T-helper 1 cell treated with Interleukin-12 subunit alpha and Interleukin-12 subunit beta and Interleukin-4 antibody, amounts not matched to agents 30 μg/mL and 1 μg/mL, for 36 hours (primary cell): ENCODE data around the gene ZNF30.
"Not testable (repeated sequence)": the region's sequence is repeated elsewhere in the genome, so short reads cannot be mapped to it uniquely, and the experiment has no call there.

Source experiments
- H3K27ac Mint-ChIP-seq: one replicate; pipeline ENCODE4 v1.8.0; 2021; ENCODE audit warnings: mild to moderate bottlenecking, mixed read lengths
- H3K27me3 Mint-ChIP-seq: one replicate; pipeline ENCODE4 v1.8.0; 2021; ENCODE audit warnings: low read depth, mixed read lengths
- H3K36me3 Mint-ChIP-seq: one replicate; pipeline ENCODE4 v1.8.0; 2021; ENCODE audit warnings: low read depth, mixed read lengths
- H3K4me1 Mint-ChIP-seq: one replicate; pipeline ENCODE4 v1.8.0; 2021; ENCODE audit warnings: low read depth, mixed read lengths
- H3K4me3 Mint-ChIP-seq: one replicate; pipeline ENCODE4 v1.8.0; 2021; ENCODE audit warnings: mild to moderate bottlenecking, moderate library complexity, mixed read lengths
- H3K9me3 Mint-ChIP-seq: one replicate; pipeline ENCODE4 v1.8.0; 2021; ENCODE audit warnings: mixed read lengths

Gene ZNF30

DNA sequence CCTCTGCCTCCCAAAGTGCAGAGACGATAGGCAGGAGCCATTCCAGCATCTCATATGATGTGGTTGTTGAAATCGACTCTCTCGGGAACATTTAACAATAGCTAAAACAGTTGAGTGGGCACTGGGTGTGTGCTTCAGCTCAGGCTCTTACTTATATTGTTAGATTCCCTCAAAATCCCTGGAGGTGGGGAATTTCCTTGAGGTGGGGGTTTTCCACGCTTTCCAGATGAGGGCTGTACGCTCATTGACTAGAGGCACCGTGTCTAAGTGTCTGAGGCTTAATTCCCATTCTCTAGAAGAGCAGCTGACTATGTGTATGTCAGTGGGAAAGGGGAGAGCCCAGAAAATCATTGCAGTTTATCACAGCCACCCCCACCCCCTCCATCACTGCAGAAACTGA is 62.6 kb downstream of the ZNF30 start:
- Mint-ChIP-seq H3K36me3 (no peaks in the 10 kb centered on the region), H3K4me1 (peaks cover 12% of the 10 kb centered on the region), H3K27ac (no peak overlapping the region), H3K27me3 (no peaks in the 10 kb centered on the region), H3K4me3 (no peak overlapping the region), H3K9me3 (no peaks in the 10 kb centered on the region)

DNA sequence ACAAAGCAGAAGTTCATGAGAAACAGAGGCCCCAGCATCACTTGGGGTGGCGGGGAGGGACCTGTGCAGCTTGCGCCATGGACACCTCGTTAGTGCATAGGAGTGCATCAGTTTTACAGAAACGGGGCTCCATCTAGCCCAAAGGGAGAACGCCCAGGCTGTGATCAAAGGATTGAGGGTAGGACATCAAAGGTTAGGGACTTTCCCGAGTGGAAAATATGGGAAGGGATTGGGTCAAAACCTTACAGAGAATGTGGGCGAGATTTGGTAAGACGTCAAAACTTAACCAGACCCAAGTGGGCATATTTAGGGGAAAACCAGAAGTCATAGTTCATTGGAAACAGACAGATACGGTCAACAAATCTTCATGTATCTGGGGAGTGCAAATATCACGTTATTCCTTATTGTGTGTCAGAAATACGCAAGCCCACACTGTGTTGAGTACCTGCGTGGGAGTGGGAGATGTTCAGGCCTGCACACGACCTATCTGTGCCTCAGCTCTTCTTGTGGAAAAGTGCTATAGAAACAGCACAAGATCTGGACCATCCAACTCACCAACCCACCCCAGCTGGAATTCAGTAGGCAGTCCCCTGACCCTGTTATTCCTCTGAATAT is 64.0 kb downstream of the ZNF30 start:
- Mint-ChIP-seq H3K36me3 (no peaks in the 10 kb centered on the region), H3K4me1 (peaks cover 6% of the 10 kb centered on the region), H3K4me3 (no peak overlapping the region)

DNA sequence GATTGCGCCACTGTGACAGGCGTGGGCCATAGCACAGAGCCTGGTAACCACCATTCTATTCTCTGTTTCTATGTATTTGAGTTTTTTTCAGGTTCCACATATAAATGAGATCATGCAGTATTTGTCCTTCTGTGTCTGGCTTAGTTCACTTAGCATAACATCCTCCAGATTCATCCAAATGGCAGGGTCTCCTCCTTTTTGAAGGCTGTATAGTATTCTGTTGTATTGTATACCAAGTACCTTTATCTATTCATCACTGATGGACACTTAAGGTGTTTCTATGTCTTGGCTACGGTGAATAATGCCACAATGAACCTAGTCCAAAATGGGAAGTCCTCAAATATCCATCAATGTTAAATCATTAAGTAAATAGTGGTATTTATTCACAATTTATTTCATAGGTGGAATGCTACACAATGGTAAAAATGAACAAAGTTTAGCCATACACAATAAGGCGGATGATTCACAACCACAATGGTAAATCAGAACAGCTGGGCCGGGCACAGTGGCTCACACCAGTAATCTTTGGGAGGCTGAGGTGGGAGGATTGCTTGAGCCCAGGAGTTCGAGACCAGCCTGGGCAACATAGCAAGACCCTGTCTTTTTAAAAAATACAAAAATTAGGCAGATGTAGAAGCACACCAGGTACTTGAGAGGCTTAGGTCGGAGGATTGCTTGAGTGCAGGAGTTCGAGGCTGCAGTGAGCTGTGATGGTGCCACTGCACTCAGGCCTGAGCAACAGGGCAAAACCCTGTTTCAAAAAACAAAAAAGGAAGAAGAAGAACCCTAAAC is 65.0 kb downstream of the ZNF30 start:
- Mint-ChIP-seq H3K9me3 (no peaks in the 10 kb centered on the region), H3K27ac (no peak overlapping the region), H3K4me3 (no peak overlapping the region), H3K4me1 (peaks cover 3% of the 10 kb centered on the region), H3K36me3 (no peaks in the 10 kb centered on the region), H3K27me3 (no peaks in the 10 kb centered on the region)

More for the DNA sequence above, 64.0 kb downstream of the ZNF30 start:
- Mint-ChIP-seq H3K27me3 (no peaks in the 10 kb centered on the region), H3K27ac (no peak overlapping the region), H3K9me3 (no peaks in the 10 kb centered on the region)

DNA sequence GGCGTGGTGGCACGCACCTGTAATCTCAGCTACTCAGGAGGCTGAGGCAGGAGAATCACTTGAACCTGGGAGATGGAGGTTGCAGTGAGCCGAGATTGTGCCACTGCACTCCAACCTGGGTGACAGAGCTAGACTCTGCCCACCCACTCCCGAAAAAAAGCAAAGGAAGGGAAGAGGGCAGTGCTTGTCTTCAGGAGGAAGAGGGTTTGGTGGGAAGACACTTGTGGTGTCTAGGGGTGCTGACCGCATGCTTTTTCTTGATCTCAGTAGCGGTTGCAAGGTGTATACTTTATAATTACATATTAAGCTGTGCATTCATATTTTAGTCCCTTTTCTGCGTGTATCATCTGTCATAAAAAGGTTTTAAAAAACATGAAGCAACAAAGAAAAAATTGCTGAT is 65.9 kb downstream of the ZNF30 start:
- H3K27me3 Mint-ChIP-seq, H3K27ac Mint-ChIP-seq, H3K36me3 Mint-ChIP-seq, H3K9me3 Mint-ChIP-seq, H3K4me3 Mint-ChIP-seq: not testable (repeated sequence)
- peaks cover 12% of the 10 kb centered on the region for H3K4me1 Mint-ChIP-seq

DNA sequence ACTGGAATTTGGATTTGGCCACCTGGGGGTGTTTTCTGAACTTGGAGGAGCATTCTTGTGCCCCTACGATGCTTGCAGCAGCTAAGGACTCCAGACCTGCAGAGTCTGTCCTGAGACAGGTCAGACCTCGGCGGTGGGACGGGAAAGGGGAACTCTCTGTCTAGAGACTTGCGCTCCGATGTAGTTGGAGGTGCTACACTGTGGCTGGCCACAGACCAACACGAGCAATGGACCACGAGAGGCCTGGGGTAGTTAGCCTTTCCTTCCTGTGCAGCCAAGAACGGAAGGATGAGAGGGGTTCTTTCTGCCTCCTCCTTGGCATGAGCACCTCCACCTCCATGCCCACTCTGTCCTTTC is 67.6 kb downstream of the ZNF30 start:
- Mint-ChIP-seq H3K9me3 (no peaks in the 10 kb centered on the region), H3K27ac (no peak overlapping the region), H3K27me3 (no peaks in the 10 kb centered on the region), H3K4me1 (peaks cover 23% of the 10 kb centered on the region), H3K36me3 (no peaks in the 10 kb centered on the region), H3K4me3 (no peak overlapping the region)
